ENCODE measurements around the gene HSD17B11. TPM values are rescaled to one million over a fixed set of nuclear protein-coding genes. Genes with fewer than 3 reads are reported as not detected.
"Not testable (repeated sequence)": the region's sequence is repeated elsewhere in the genome, so short reads cannot be mapped to it uniquely, and the experiment has no call there.

HSD17B11 gene
- total RNA-seq, 3 donors from 2014 or later (not counting 1 experiment from before 2014, with no cell fraction given): 42.2 to 50.5 (median 49.8) TPM

GRCh38 chr4:87419578-87420249 lies 28.7 kb upstream of the HSD17B11 start:
- H3K36me3 Mint-ChIP-seq: no peaks in the 10 kb centered on the region
- intact Hi-C loops (cut with micrococcal nuclease): no loop called here
- H3K27me3 Mint-ChIP-seq (ENCODE audit: low read depth in 2 of 2): peaks cover 4 to 5% of the 10 kb centered on the region in 2 donors
- H3K9me3 Mint-ChIP-seq: no peaks in the 10 kb centered on the region
- Histone ChIP-seq H3K27ac (ENCODE audit: low read length) (no peak overlapping the region), H3K27me3 (ENCODE audit: control insufficient read depth, insufficient read depth, low read length) (no peaks in the 10 kb centered on the region), H3K4me3 (ENCODE audit: low read length) (no peak overlapping the region), H3K9me3 (ENCODE audit: control insufficient read depth, insufficient read depth, low read length) (no peaks in the 10 kb centered on the region), H3K36me3 (ENCODE audit: control insufficient read depth, insufficient read depth, low read length) (no peaks in the 10 kb centered on the region), H3K4me1 (ENCODE audit: control insufficient read depth, insufficient read depth, low read length) (peaks cover 14% of the 10 kb centered on the region)
- WGBS (ENCODE audit: insufficient coverage): 82% methylated on average over 5 of the region's 5 CpGs
- H3K4me3 Mint-ChIP-seq: peak overlapping the region; percentile 42
- ATAC-seq: no peak
- no peak for TF ChIP-seq CTCF (IDR thresholded peaks at IDR 0.05)
- no peak overlapping the region for H3K27ac Mint-ChIP-seq
- DNase-seq: no peak
- peaks cover 32 to 33% of the 10 kb centered on the region in 2 donors for H3K4me1 Mint-ChIP-seq

GRCh38 chr4:87418410-87418809 lies 27.4 kb upstream of the HSD17B11 start:
- H3K4me3 Mint-ChIP-seq; intact Hi-C loops (cut with micrococcal nuclease); H3K9me3 ChIP-seq (ENCODE audit: control insufficient read depth, insufficient read depth, low read length); H3K27ac Mint-ChIP-seq; ATAC-seq; H3K36me3 ChIP-seq (ENCODE audit: control insufficient read depth, insufficient read depth, low read length); H3K27ac ChIP-seq (ENCODE audit: low read length); DNase-seq; H3K27me3 ChIP-seq (ENCODE audit: control insufficient read depth, insufficient read depth, low read length); H3K9me3 Mint-ChIP-seq; H3K4me1 ChIP-seq (ENCODE audit: control insufficient read depth, insufficient read depth, low read length); H3K36me3 Mint-ChIP-seq; H3K4me3 ChIP-seq (ENCODE audit: low read length): not testable (repeated sequence)
- 96% methylated on average over 4 of the region's 4 CpGs for WGBS (ENCODE audit: insufficient coverage)
- Mint-ChIP-seq H3K4me1 (peaks cover 23% of the 10 kb centered on the region in 2 donors), H3K27me3 (ENCODE audit: low read depth in 2 of 2) (peaks cover 7 to 12% of the 10 kb centered on the region in 2 donors)

GRCh38 chr4:87416965-87417364 lies 26.0 kb upstream of the HSD17B11 start:
- Mint-ChIP-seq H3K9me3 (no peaks in the 10 kb centered on the region), H3K27ac (no peak overlapping the region), H3K27me3 (ENCODE audit: low read depth in 2 of 2) (peaks cover 9 to 17% of the 10 kb centered on the region in 2 donors), H3K4me1 (peaks cover 8% of the 10 kb centered on the region in 2 donors), H3K36me3 (no peaks in the 10 kb centered on the region), H3K4me3 (no peak overlapping the region)
- 80% methylated on average over 3 of the region's 3 CpGs for WGBS (ENCODE audit: insufficient coverage)
- TF ChIP-seq CTCF (IDR thresholded peaks at IDR 0.05): no peak
- Histone ChIP-seq H3K4me3 (ENCODE audit: low read length) (no peak overlapping the region), H3K27me3 (ENCODE audit: control insufficient read depth, insufficient read depth, low read length) (peaks cover 3% of the 10 kb centered on the region), H3K36me3 (ENCODE audit: control insufficient read depth, insufficient read depth, low read length) (no peaks in the 10 kb centered on the region), H3K4me1 (ENCODE audit: control insufficient read depth, insufficient read depth, low read length) (peaks cover 7% of the 10 kb centered on the region), H3K27ac (ENCODE audit: low read length) (no peak overlapping the region), H3K9me3 (ENCODE audit: control insufficient read depth, insufficient read depth, low read length) (no peaks in the 10 kb centered on the region)
- DNase-seq: no peak
- ATAC-seq: no peak
- intact Hi-C loops (cut with micrococcal nuclease): no loop called here

GRCh38 chr4:87414816-87415215 lies 23.8 kb upstream of the HSD17B11 start:
- no peaks in the 10 kb centered on the region for H3K4me1 Mint-ChIP-seq
- H3K9me3 Mint-ChIP-seq: no peaks in the 10 kb centered on the region
- no peak overlapping the region for H3K27ac Mint-ChIP-seq
- peaks cover 3% of the 10 kb centered on the region for H3K27me3 ChIP-seq (ENCODE audit: control insufficient read depth, insufficient read depth, low read length)
- no peak for DNase-seq
- no peaks in the 10 kb centered on the region for H3K4me1 ChIP-seq (ENCODE audit: control insufficient read depth, insufficient read depth, low read length)
- H3K36me3 ChIP-seq (ENCODE audit: control insufficient read depth, insufficient read depth, low read length): no peaks in the 10 kb centered on the region
- H3K27me3 Mint-ChIP-seq (ENCODE audit: low read depth in 2 of 2): peaks cover 17 to 20% of the 10 kb centered on the region in 2 donors
- H3K4me3 Mint-ChIP-seq: no peak overlapping the region
- ATAC-seq: no peak
- H3K27ac ChIP-seq (ENCODE audit: low read length): no peak overlapping the region
- intact Hi-C loops (cut with micrococcal nuclease): no loop called here
- H3K9me3 ChIP-seq (ENCODE audit: control insufficient read depth, insufficient read depth, low read length): no peaks in the 10 kb centered on the region
- no peak for TF ChIP-seq CTCF (IDR thresholded peaks at IDR 0.05)
- no peaks in the 10 kb centered on the region for H3K36me3 Mint-ChIP-seq
- H3K4me3 ChIP-seq (ENCODE audit: low read length): no peak overlapping the region
